HEK293T (cell line): Measurements from ENCODE around the gene INTS14.

Source experiments
- CTCF ChIA-PET: fragments of 350-600 bp; formaldehyde crosslinking; extraction: SDS; loops from one replicate; lab custom pipeline; 2021; ENCODE audit warnings: antibody characterized with exemption, inconsistent platforms; lab: Yijun Ruan, JAX
- POLR2A ChIA-PET: fragments of 350-600 bp; formaldehyde crosslinking; extraction: SDS; loops from one replicate; lab custom pipeline; 2020; ENCODE audit warnings: antibody characterized with exemption, inconsistent platforms; lab: Yijun Ruan, JAX
- DNase-seq: peaks from one replicate; pipeline ENCODE4 v3.0.0; 2012; ENCODE audit warnings: mixed read lengths; ENCODE audit errors: extremely low spot score
- ARNT ChIP-seq: fragments of 450-650 bp; IDR thresholded peaks from 2 replicates; pipeline ENCODE4 v1.6.1; 2017; ENCODE audit warnings: mild to moderate bottlenecking
- BHLHE40 ChIP-seq: fragments of 450-650 bp; IDR thresholded peaks from 2 replicates; pipeline ENCODE4 v1.6.1; 2016; ENCODE audit warnings: mild to moderate bottlenecking, moderate library complexity, borderline replicate concordance
- CTBP1 ChIP-seq: fragments of 450-650 bp; IDR thresholded peaks from 2 replicates; pipeline ENCODE4 v1.6.1; 2016; ENCODE audit warnings: borderline replicate concordance
- ELF4 ChIP-seq: fragments of 450-650 bp; IDR thresholded peaks from 2 replicates; pipeline ENCODE4 v1.6.1; 2017; ENCODE audit warnings: antibody characterized with exemption
- FOXA1 ChIP-seq: fragments of 450-650 bp; IDR thresholded peaks from 2 replicates; pipeline ENCODE4 v1.6.1; 2016; ENCODE audit warnings: mild to moderate bottlenecking
- FOXK2 ChIP-seq: fragments of 450-650 bp; IDR thresholded peaks from 2 replicates; pipeline ENCODE4 v1.6.1; 2016; ENCODE audit warnings: mild to moderate bottlenecking
- FOXM1 ChIP-seq: fragments of 450-650 bp; IDR thresholded peaks from 2 replicates; pipeline ENCODE4 v1.6.1; 2017; ENCODE audit warnings: mild to moderate bottlenecking, borderline replicate concordance
- HDGF ChIP-seq: fragments of 450-650 bp; IDR thresholded peaks from 2 replicates; pipeline ENCODE4 v1.6.1; 2017; ENCODE audit warnings: antibody characterized with exemption, borderline replicate concordance
- L3MBTL2 ChIP-seq: fragments of 450-650 bp; conservative IDR thresholded peaks from 2 replicates; pipeline ENCODE4 v1.6.1; 2016; ENCODE audit warnings: mild to moderate bottlenecking
- LEF1 ChIP-seq: fragments of 450-650 bp; IDR thresholded peaks from 2 replicates; pipeline ENCODE4 v1.6.1; 2017; ENCODE audit warnings: mild to moderate bottlenecking, borderline replicate concordance
- NFRKB ChIP-seq: fragments of 450-650 bp; IDR thresholded peaks from 2 replicates; pipeline ENCODE4 v1.6.1; 2016; ENCODE audit warnings: mild to moderate bottlenecking, moderate library complexity
- SP1 ChIP-seq: fragments of 450-650 bp; IDR thresholded peaks from 2 replicates; pipeline ENCODE4 v1.6.1; 2017
- SUZ12 ChIP-seq: fragments of 450-650 bp; IDR thresholded peaks from 2 replicates; pipeline ENCODE4 v1.6.1; 2016; ENCODE audit warnings: mild to moderate bottlenecking
- TARDBP ChIP-seq: fragments of 450-650 bp; IDR thresholded peaks from 2 replicates; pipeline ENCODE4 v1.6.1; 2016
- ZNF384 ChIP-seq: fragments of 450-650 bp; IDR thresholded peaks from 2 replicates; pipeline ENCODE4 v1.6.1; 2016
- TF ChIP-seq, protein P1 (sequence below): fragments of 450-650 bp; IDR thresholded peaks from 2 replicates; pipeline ENCODE4 v1.6.1; 2016

INTS14 gene

DNA sequence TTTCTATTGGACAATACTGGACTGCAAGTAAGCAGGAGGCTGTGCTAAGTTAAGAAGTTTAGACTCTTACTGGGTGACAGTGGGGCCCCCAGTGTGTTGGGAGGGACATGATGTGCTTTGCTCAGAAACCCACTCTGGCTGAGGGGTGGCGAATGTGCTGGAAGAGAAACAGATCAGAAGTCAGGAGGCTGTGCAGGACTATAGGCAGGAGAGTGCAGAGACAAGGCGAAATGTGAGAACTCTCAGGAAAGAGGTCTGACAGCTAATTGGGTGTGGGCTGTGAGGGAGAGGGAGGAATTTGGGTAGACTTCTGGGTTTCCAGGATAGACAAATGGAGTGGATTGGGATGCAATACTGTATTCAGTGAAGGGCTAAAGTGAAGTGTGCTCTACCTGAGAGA lies 22.8 kb upstream of the INTS14 start:
- POLR2A ChIA-PET = no interaction called here
- CTCF ChIA-PET = interaction anchor here (0.9 kb wide), 1 partner anchor 221 kb away, joined by 5 read pairs; no protein-coding TSS in a partner anchor
- TF ChIP-seq, protein P1, sequence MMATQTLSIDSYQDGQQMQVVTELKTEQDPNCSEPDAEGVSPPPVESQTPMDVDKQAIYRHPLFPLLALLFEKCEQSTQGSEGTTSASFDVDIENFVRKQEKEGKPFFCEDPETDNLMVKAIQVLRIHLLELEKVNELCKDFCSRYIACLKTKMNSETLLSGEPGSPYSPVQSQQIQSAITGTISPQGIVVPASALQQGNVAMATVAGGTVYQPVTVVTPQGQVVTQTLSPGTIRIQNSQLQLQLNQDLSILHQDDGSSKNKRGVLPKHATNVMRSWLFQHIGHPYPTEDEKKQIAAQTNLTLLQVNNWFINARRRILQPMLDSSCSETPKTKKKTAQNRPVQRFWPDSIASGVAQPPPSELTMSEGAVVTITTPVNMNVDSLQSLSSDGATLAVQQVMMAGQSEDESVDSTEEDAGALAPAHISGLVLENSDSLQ = no peak
- TF ChIP-seq FOXM1 (no peak), CTBP1 (no peak), HDGF (no peak), ZNF384 (no peak), ARNT (no peak), FOXK2 (no peak), NFRKB (no peak), SP1 (no peak), TARDBP (no peak), LEF1 (no peak)
- DNase-seq = no peak

DNA sequence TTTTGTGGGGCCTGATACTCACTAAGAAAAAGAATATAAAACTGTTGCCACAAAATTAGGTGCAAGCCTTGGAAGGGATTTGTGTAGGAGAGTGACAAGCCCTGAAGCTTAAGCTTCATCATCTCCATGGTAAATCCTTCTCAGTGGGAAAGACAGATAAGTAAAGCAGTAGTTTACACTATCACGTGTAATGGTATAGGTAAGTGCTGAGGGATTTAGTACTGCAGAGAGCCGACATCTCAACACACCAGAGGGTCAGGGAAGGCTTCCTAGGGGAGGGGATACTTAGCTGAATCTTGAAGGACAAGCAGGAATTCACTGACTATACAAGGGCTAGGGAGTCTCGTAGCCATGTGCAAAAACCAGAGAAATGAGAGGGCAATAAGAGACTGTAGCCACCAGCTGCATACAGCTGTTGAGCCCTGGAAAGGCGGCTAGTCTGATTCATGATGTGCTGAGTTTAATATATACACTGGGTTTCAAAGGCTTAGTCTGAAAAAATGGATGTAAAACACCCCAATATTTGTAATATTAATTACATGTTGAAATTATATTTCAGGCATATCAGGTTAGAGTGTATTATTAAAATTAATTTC lies 21.9 kb upstream of the INTS14 start:
- POLR2A ChIA-PET = interaction anchor here (1.0 kb wide), 1 partner anchor 22 kb away, joined by 5 read pairs; the partner anchor contains the start of gene INTS14
- DNase-seq = no peak
- TF ChIP-seq, protein P1 = 0 out of 2 replicates have a peak, but pooled peaks have one; percentile 3
- no peak for TF ChIP-seq L3MBTL2
- no peak for TF ChIP-seq LEF1
- CTCF ChIA-PET = no interaction called here

DNA sequence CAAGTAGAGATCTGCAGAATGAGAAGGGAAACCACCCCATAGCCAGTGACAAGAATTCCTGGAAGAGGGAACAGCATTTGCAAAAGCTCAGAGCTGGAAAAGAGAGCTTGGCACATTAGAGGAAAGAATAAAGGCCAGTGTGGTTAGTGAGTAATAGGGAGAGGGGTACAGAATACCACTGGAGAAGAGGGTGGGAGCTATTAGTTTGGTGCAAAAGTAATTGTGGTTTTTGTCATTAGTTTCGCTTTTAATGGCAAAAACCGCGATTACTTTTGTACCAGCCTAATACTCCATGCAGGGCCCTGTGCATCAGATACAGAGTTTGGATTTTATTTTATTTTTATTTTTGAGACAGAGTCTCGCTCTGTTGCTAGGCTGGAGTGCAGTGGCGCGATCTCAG lies 20.6 kb upstream of the INTS14 start:
- ChIA-PET POLR2A (interaction anchor here (0.7 to 0.9 kb wide), 2 partner anchors 20 to 21 kb away, joined by 3 read pairs; partner anchors contain the start of gene INTS14), CTCF (no interaction called here)
- no peak for TF ChIP-seq FOXA1
- no peak for TF ChIP-seq BHLHE40
- no peak for TF ChIP-seq CTBP1
- TF ChIP-seq, protein P1 = no peak
- no peak for TF ChIP-seq LEF1
- TF ChIP-seq ZNF384 = no peak
- TF ChIP-seq L3MBTL2 = no peak
- no peak for TF ChIP-seq HDGF
- TF ChIP-seq SUZ12 = no peak
- TF ChIP-seq TARDBP = no peak
- no peak for TF ChIP-seq ARNT
- no peak for TF ChIP-seq SP1
- no peak for TF ChIP-seq NFRKB
- no peak for DNase-seq

DNA sequence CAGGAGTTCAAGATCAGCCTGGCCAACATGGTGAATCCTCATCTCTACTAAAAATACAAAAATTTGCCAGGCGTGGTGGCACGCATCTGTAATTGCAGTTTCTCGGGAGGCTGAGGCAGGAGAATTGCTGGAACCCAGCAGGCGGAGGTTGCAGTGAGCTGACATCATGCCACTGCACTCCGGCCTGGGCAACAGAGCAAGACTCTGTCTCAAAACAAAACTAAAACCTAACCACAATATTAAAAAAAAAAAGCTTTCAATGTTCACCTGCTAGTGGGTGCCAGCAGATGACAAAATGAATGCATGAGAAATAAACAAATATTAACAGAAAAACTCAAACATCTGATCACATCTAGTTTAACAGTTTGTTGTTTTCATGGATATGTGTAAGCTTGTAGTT lies 19.8 kb upstream of the INTS14 start:
- ChIA-PET POLR2A (interaction anchor here (0.9 kb wide), 1 partner anchor 20 kb away, joined by 3 read pairs; the partner anchor contains the start of gene INTS14), CTCF (no interaction called here)
- TF ChIP-seq HDGF (no peak), SUZ12 (no peak), NFRKB (no peak)
- DNase-seq = no peak

DNA sequence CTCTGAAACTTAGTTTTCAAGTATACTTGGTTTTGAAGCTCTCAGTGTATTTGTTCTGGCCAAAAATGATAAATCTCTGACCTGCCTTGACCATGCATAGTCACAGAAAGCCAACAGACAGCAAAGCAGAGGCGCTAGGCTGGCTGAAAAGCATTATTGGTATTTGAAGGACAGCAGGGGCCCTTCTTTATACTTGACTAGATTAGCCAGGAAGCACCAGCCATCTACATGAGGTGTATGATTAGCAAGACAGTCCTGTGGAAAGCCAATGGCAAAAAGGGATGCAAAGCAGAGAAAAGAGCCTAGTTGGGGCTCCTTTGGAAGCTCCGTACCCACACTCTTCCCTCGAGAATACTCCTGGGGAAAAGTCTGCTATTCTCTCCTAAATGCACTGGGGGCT lies 18.6 kb upstream of the INTS14 start:
- DNase-seq = no peak
- ChIA-PET CTCF (no interaction called here), POLR2A (interaction anchor here (1.0 to 1.8 kb wide), 2 partner anchors 18 to 240 kb away, joined by 4 to 6 read pairs; partner anchors contain the start of genes INTS14 and RAB11A)
- TF ChIP-seq FOXM1 (no peak), NFRKB (no peak), HDGF (no peak), CTBP1 (no peak), FOXK2 (no peak), ELF4 (no peak), SP1 (no peak), LEF1 (no peak), L3MBTL2 (no peak), ARNT (no peak)
- TF ChIP-seq, protein P1 = no peak

DNA sequence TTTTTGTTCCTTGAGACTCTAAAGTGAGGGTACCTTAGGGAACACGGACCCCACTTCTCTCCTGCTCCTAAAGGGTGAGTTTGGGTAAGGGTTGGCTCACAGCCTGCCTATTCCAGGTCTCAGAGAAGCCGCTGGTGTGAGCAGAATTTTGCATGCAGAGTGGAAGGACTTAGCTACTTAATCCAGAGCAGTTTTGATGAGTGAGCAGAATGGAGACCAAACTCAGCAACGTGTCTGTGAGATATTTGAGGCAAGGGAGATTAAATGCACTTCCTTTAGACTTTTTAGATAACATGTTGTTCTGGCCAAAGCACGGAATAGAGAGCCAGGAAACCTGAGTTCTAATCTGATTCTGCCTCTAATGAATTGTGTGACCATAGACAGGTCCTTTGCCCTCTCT lies 15.9 kb upstream of the INTS14 start:
- TF ChIP-seq SUZ12 = no peak
- no peak for TF ChIP-seq ARNT
- no peak for TF ChIP-seq BHLHE40
- no peak for TF ChIP-seq ELF4
- TF ChIP-seq FOXK2 = no peak
- no peak for TF ChIP-seq NFRKB
- TF ChIP-seq L3MBTL2 = no peak
- TF ChIP-seq LEF1 = no peak
- no peak for TF ChIP-seq FOXA1
- no peak for TF ChIP-seq TARDBP
- TF ChIP-seq FOXM1 = no peak
- no peak for TF ChIP-seq HDGF
- no peak for TF ChIP-seq SP1
- TF ChIP-seq CTBP1 = no peak
- TF ChIP-seq ZNF384 = no peak
- TF ChIP-seq, protein P1 = no peak
- no peak for DNase-seq
- CTCF ChIA-PET = interaction anchor here (1.2 kb wide), 1 partner anchor 236 kb away, joined by 3 read pairs; no protein-coding TSS in a partner anchor
- POLR2A ChIA-PET = no interaction called here
